ENCODE measurements around the gene ZNF223. TPM values are rescaled to one million over a fixed set of nuclear protein-coding genes. Genes with fewer than 3 reads are reported as not detected.

The ZNF223 gene
- total and polyA plus RNA-seq, 2 experiments from 2014 or later: 5.1 to 7.6 TPM

DNA sequence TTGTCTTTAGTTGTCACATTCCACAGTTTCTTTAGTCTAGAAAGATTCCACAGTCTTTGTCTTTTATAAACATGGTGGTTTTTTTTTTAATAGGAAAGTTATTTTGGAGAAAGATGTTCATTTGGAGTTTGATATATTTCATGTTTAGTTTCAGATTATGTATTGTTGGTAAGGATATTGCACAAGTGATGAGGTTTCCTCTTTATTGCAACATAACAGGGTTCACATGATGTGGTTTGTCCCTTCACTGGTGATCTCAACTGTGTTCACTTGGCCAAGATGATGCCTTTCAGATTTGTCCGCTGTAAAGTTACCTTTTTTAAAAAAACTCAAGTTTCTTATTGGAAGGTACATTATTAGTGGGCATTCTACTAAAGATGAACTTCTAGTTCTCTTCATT is 45.9 kb upstream of the ZNF223 start:
- Histone ChIP-seq H3K4me1 (ENCODE audit: low read depth) (peaks cover 11% of the 10 kb centered on the region), H3K4me3 (no peak overlapping the region), H3K27ac (no peak overlapping the region), H3K36me3 (peaks cover 27% of the 10 kb centered on the region), H3K9me3 (ENCODE audit: low read depth) (no peaks in the 10 kb centered on the region), H3K27me3 (no peaks in the 10 kb centered on the region)
- peak in 1 of 2 donors; percentile 54 for DNase-seq (ENCODE audit: low read depth in 1 of 2, low spot score in 1 of 2)
- no peak for TF ChIP-seq CTCF (IDR thresholded peaks at IDR 0.05; ENCODE audit: low read depth, low read length)

- H3K36me3 ChIP-seq: peaks cover 35% of the 10 kb centered on the region
- peaks cover 7% of the 10 kb centered on the region for H3K4me1 ChIP-seq (ENCODE audit: low read depth)
- no peaks in the 10 kb centered on the region for H3K9me3 ChIP-seq (ENCODE audit: low read depth)
- H3K27ac ChIP-seq: no peak overlapping the region
- no peaks in the 10 kb centered on the region for H3K27me3 ChIP-seq
- no peak for DNase-seq (ENCODE audit: low read depth in 1 of 2, low spot score in 1 of 2)
- no peak overlapping the region for H3K4me3 ChIP-seq
- no peak for TF ChIP-seq CTCF (IDR thresholded peaks at IDR 0.05; ENCODE audit: low read depth, low read length)
Observed at GRCh38 chr19:44007473-44007872, 44.4 kb upstream of the ZNF223 start.

GRCh38 chr19:44010468-44010867 is 41.4 kb upstream of the ZNF223 start:
- Histone ChIP-seq H3K27ac (no peak overlapping the region), H3K4me3 (no peak overlapping the region), H3K9me3 (ENCODE audit: low read depth) (no peaks in the 10 kb centered on the region), H3K27me3 (no peaks in the 10 kb centered on the region), H3K4me1 (ENCODE audit: low read depth) (no peaks in the 10 kb centered on the region), H3K36me3 (peaks cover 35% of the 10 kb centered on the region)
- no peak for TF ChIP-seq CTCF (IDR thresholded peaks at IDR 0.05; ENCODE audit: low read depth, low read length)
- DNase-seq (ENCODE audit: low read depth in 1 of 2, low spot score in 1 of 2): no peak

- H3K9me3 ChIP-seq (ENCODE audit: low read depth): no peaks in the 10 kb centered on the region
- H3K36me3 ChIP-seq: no peaks in the 10 kb centered on the region
- DNase-seq (ENCODE audit: low read depth in 1 of 2, low spot score in 1 of 2): no peak
- no peaks in the 10 kb centered on the region for H3K27me3 ChIP-seq
- no peaks in the 10 kb centered on the region for H3K4me1 ChIP-seq (ENCODE audit: low read depth)
- TF ChIP-seq CTCF (IDR thresholded peaks at IDR 0.05; ENCODE audit: low read depth, low read length): no peak
- no peak overlapping the region for H3K4me3 ChIP-seq
- H3K27ac ChIP-seq: no peak overlapping the region
Observed at GRCh38 chr19:44019498-44019897, 32.3 kb upstream of the ZNF223 start.

GRCh38 chr19:44021221-44021620 is 30.6 kb upstream of the ZNF223 start:
- no peaks in the 10 kb centered on the region for H3K9me3 ChIP-seq (ENCODE audit: low read depth)
- H3K4me3 ChIP-seq: no peak overlapping the region
- no peak for DNase-seq (ENCODE audit: low read depth in 1 of 2, low spot score in 1 of 2)
- TF ChIP-seq CTCF (IDR thresholded peaks at IDR 0.05; ENCODE audit: low read depth, low read length): no peak
- no peaks in the 10 kb centered on the region for H3K36me3 ChIP-seq
- H3K4me1 ChIP-seq (ENCODE audit: low read depth): peaks cover 2% of the 10 kb centered on the region
- H3K27ac ChIP-seq: no peak overlapping the region
- H3K27me3 ChIP-seq: no peaks in the 10 kb centered on the region

- TF ChIP-seq CTCF (IDR thresholded peaks at IDR 0.05; ENCODE audit: low read depth, low read length): no peak
- peak overlapping the region; percentile 86 for H3K27ac ChIP-seq
- H3K9me3 ChIP-seq (ENCODE audit: low read depth): no peaks in the 10 kb centered on the region
- H3K36me3 ChIP-seq: peaks cover 25% of the 10 kb centered on the region
- no peak for DNase-seq (ENCODE audit: low read depth in 1 of 2, low spot score in 1 of 2)
- H3K4me3 ChIP-seq: peak overlapping the region; percentile 71
- H3K27me3 ChIP-seq: no peaks in the 10 kb centered on the region
- H3K4me1 ChIP-seq (ENCODE audit: low read depth): peaks cover 3% of the 10 kb centered on the region
Observed at GRCh38 chr19:44024900-44025216, 27.0 kb upstream of the ZNF223 start.
